HepG2 (cell line): Measurements from ENCODE around the gene RBM27. TPM values are rescaled to one million over a fixed set of nuclear protein-coding genes. Genes with fewer than 3 reads are reported as not detected.
"Not testable (repeated sequence)": the region's sequence is repeated elsewhere in the genome, so short reads cannot be mapped to it uniquely, and the experiment has no call there.

Source experiments
- ATAC-seq: fragments of 200-7000 bp; cut with Tn5 transposase; 3 replicates; pipeline ENCODE4 v1.9.1; 2020; ENCODE audit warnings: mild to moderate bottlenecking, moderate library complexity
- BruUV-seq: library from RNA; stranded (reverse); fragments of 400-500 nt; replicated peaks from 2 replicates; lab custom pipeline; 2021; lab: Mats Ljungman, UMichigan
- CTCF ChIA-PET: fragments of 300-600 bp; formaldehyde crosslinking; extraction: SDS; loops from one replicate; lab custom pipeline; 2021; ENCODE audit warnings: low total read pairs, inconsistent platforms, low intra/inter-chr PET ratio; lab: Yijun Ruan, JAX
- POLR2A ChIA-PET: fragments of 350-600 bp; sonication (Branson Sonifier 250); formaldehyde crosslinking; loops from one replicate; lab custom pipeline; 2020; ENCODE audit warnings: antibody characterized with exemption, inconsistent platforms; lab: Yijun Ruan, JAX
- DNase-seq: peaks from one replicate; pipeline ENCODE4 v3.0.0-alpha.2; 2015; ENCODE audit warnings: low spot score
- FAIRE-seq: peaks from 3 replicates; lab custom pipeline; 2011; peaks lifted over from hg19 to GRCh38; lab: Jason Lieb, UNC
- H2AFZ ChIP-seq: one replicate; pipeline ENCODE4 v1.6.1; 2011; ENCODE audit warnings: low read length, inconsistent platforms
- H3K27ac ChIP-seq: fragments of 300-600 bp; 3 replicates; pipeline ENCODE4 v1.8.0; 2011; ENCODE audit warnings: mixed run types, mild to moderate bottlenecking, mixed read lengths, low read length, inconsistent platforms; ENCODE audit not compliant: insufficient read depth; ENCODE audit errors: extremely low read length
- H3K27me3 ChIP-seq, 2 experiments: fragments of 200-600 bp in 1 of 2; 2 replicates in 1 of 2; 3 replicates in 1 of 2; pipeline versions ENCODE4 v1.6.0 to v1.8.0; 2011; ENCODE audit warnings: low read length in 2 of 2, mild to moderate bottlenecking in 2 of 2, moderate library complexity in 2 of 2, inconsistent platforms in 1 of 2; ENCODE audit not compliant: insufficient read depth in 2 of 2, control insufficient read depth in 1 of 2
- H3K36me3 ChIP-seq, 2 experiments: fragments of 200-600 bp in 1 of 2; replicated peaks in 1 of 2; 2 replicates in 1 of 2; 3 replicates in 1 of 2; pipeline versions ENCODE4 v1.5.1 to v1.8.0; 2011; ENCODE audit warnings: low read length in 2 of 2, inconsistent platforms in 1 of 2; ENCODE audit not compliant: insufficient read depth in 2 of 2, control insufficient read depth in 1 of 2
- H3K4me1 ChIP-seq: 2 replicates; pipeline ENCODE4 v1.5.1; 2012; ENCODE audit warnings: low read length, inconsistent platforms; ENCODE audit not compliant: insufficient read depth
- H3K4me2 ChIP-seq: 2 replicates; pipeline ENCODE4 v1.6.0; 2011; ENCODE audit warnings: low read depth, low read length, inconsistent platforms
- H3K4me3 ChIP-seq, 3 experiments: fragments of 200-600 bp in 1 of 3; sonication (generic), shearing (Covaris generic) in 1 of 3; replicated peaks in 1 of 3; 2 replicates each; pipeline ENCODE4 v1.5.1; 2011 to 2016; ENCODE audit warnings: low read length in 3 of 3, inconsistent platforms in 2 of 3, low read depth in 2 of 3, mild to moderate bottlenecking in 2 of 3, control low read depth in 1 of 3, mixed read lengths in 1 of 3; ENCODE audit not compliant: insufficient read depth in 1 of 3
- H3K79me2 ChIP-seq: one replicate; pipeline ENCODE4 v1.6.1; 2011; ENCODE audit warnings: low read length, inconsistent platforms; ENCODE audit not compliant: insufficient read depth
- H3K9ac ChIP-seq: 2 replicates; pipeline ENCODE4 v1.6.0; 2011; ENCODE audit warnings: mild to moderate bottlenecking, low read depth, low read length, inconsistent platforms; ENCODE audit not compliant: insufficient read depth
- H3K9me3 ChIP-seq: 2 replicates; pipeline ENCODE4 v1.5.1; 2012; ENCODE audit warnings: mild to moderate bottlenecking, low read length
- H4K20me1 ChIP-seq: 2 replicates; pipeline ENCODE4 v1.6.0; 2011; ENCODE audit warnings: inconsistent platforms, mild to moderate bottlenecking, low read length, moderate library complexity; ENCODE audit not compliant: insufficient read depth
- KLF11 ChIP-seq: IDR thresholded peaks from 2 replicates; pipeline ENCODE4 v1.6.1; 2016; ENCODE audit warnings: missing compliant biosample characterization
- MAZ ChIP-seq, 2 experiments: sonication (generic) in 1 of 2; formaldehyde crosslinking in 1 of 2; IDR thresholded peaks; 2 replicates each; pipeline versions ENCODE4 v1.5.0 to v1.6.1; 2012 to 2020; ENCODE audit warnings: low read depth in 2 of 2, mild to moderate bottlenecking in 2 of 2, borderline replicate concordance in 1 of 2, improper control_type of control experiment in 1 of 2, low read length in 1 of 2, missing genetic modification reagents in 1 of 2, moderate library complexity in 1 of 2
- MXD4 ChIP-seq: IDR thresholded peaks from 2 replicates; pipeline ENCODE4 v1.6.1; 2016; ENCODE audit warnings: mild to moderate bottlenecking, missing biosample characterization, missing genetic modification reagents
- SP5 ChIP-seq: IDR thresholded peaks from 2 replicates; pipeline ENCODE4 v1.6.1; 2016; ENCODE audit warnings: low read depth, borderline replicate concordance
- ZNF709 ChIP-seq: sonication (generic); formaldehyde crosslinking; IDR thresholded peaks from 2 replicates; pipeline ENCODE4 v1.5.0; 2020; ENCODE audit warnings: mild to moderate bottlenecking, missing genetic modification reagents
- ZNF839 ChIP-seq: sonication (generic); formaldehyde crosslinking; IDR thresholded peaks from 2 replicates; pipeline ENCODE4 v1.4.0; 2020; ENCODE audit warnings: missing genetic modification reagents, mild to moderate bottlenecking, borderline replicate concordance
- ZNF883 ChIP-seq: sonication (generic); formaldehyde crosslinking; IDR thresholded peaks from 2 replicates; pipeline ENCODE4 v1.5.1; 2020; ENCODE audit warnings: mild to moderate bottlenecking, missing genetic modification reagents; ENCODE audit errors: not compliant biosample characterization
- WGBS: methylation state at CpG from one replicate; pipeline ENCODE4 v1.1.6; 2017; ENCODE audit warnings: low lambda C conversion rate; 5-methylcytosine and 5-hydroxymethylcytosine counted together
- in situ Hi-C: cut with HindIII; loops from 2 replicates; pipeline ENCODE4 v1.10.0; 2017; ENCODE audit warnings: low pct_unique_long_range_greater_than_20kb; ENCODE audit not compliant: extremely low pct_ligation_motif_present
- intact Hi-C: fragments of 100-400 bp; cut with micrococcal nuclease; formaldehyde crosslinking; loops from one replicate; pipeline ENCODE4 v1.10.0; 2022; ENCODE audit not compliant: unreplicated experiment
- polyA plus RNA-seq, 8 experiments: library from polyadenylated mRNA; depleted of rRNA in 3 of 8; stranded (reverse) in 7 of 8; unstranded in 1 of 8; fragments of >200 nt; fragmentation: Illumina TruSeq in 4 of 8; extraction: Trizol in 4 of 8; gene quantifications; 2 replicates each; pipeline versions ENCODE4 v1.2.1 to v1.2.3, GENCODE V29; 2011 to 2016; ENCODE audit warnings: low read depth in 4 of 8, missing spikeins in 1 of 8, mixed read lengths in 1 of 8; ENCODE audit not compliant: insufficient read depth in 1 of 8
- total RNA-seq, 5 experiments: library from RNA; depleted of rRNA; stranded (reverse); fragments of >200 nt; fragmentation: Illumina TruSeq; extraction: Trizol; gene quantifications; 2 replicates each; pipeline ENCODE4 v1.2.3, GENCODE V29; 2016; ENCODE audit warnings: low read depth in 1 of 5
- TF ChIP-seq, protein P1 (sequence below): sonication (generic); formaldehyde crosslinking; IDR thresholded peaks from 2 replicates; pipeline ENCODE4 v1.5.0; 2020; ENCODE audit warnings: mild to moderate bottlenecking, missing genetic modification reagents, moderate library complexity
- TF ChIP-seq, protein P2 (sequence below), 2 experiments: sonication (generic) in 1 of 2; formaldehyde crosslinking in 1 of 2; IDR thresholded peaks; 2 replicates each; pipeline versions ENCODE4 v1.4.0 to v1.6.1; 2016 to 2020; ENCODE audit warnings: borderline replicate concordance in 1 of 2, low read depth in 1 of 2, mild to moderate bottlenecking in 1 of 2, missing genetic modification reagents in 1 of 2

RBM27 gene
- total and polyA plus RNA-seq, 2 of the 13 experiments (the other 11 are each of a cell fraction or from before 2014, with no cell fraction given), result 12.9 to 23.4 TPM

- TF ChIP-seq ZNF883 (CRISPR knock-in tag) (no peak), ZNF709 (CRISPR knock-in tag) (no peak)
Observed at GRCh38 chr5:146169076-146169475, 34.3 kb upstream of the RBM27 start (continued).

DNA sequence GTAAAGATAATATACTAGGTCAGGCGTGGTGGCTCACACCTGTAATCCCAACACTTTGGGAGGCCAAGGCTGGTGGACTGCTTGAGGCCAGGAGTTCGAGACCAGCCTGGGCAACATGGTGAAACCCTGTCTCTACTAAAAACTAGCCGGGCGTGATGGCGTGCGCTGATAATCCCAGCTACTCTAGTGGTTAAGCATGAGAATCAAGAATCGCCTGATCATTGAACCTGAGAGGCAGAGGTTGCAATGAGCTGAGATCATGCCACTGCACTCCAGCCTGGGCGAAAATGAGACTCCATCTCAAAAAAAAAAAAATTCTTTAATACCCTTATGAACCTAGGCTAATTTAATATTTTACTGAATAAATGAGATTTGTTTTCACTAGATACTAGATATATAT, 30.4 kb upstream of the RBM27 start:
- H3K27ac ChIP-seq, POLR2A ChIA-PET, ATAC-seq, H3K9me3 ChIP-seq, FAIRE-seq, BruUV-seq, CTCF ChIA-PET, DNase-seq, H3K27me3 ChIP-seq, H3K4me2 ChIP-seq, in situ Hi-C loops, H3K9ac ChIP-seq, intact Hi-C loops, H3K4me3 ChIP-seq, H3K79me2 ChIP-seq, H2AFZ ChIP-seq, H4K20me1 ChIP-seq: not testable (repeated sequence)
- H3K36me3 ChIP-seq, result peaks cover 3 to 36% of the 10 kb centered on the region in 2 experiments; a peak in 4 of 5 replicates
- peaks cover 23% of the 10 kb centered on the region for H3K4me1 ChIP-seq
- WGBS, result 92% methylated on average over 8 of the region's 8 CpGs

- CTCF ChIA-PET, result no interaction called here
- intact Hi-C loops, result no loop called here
- WGBS, result 97% methylated on average over 3 of the region's 3 CpGs
Observed at GRCh38 chr5:146173597-146173996, 29.8 kb upstream of the RBM27 start.

More at GRCh38 chr5:146173597-146173996, 29.8 kb upstream of the RBM27 start:
- Histone ChIP-seq H3K4me2 (no peak overlapping the region), H2AFZ (no peak overlapping the region), H4K20me1 (no peaks in the 10 kb centered on the region), H3K79me2 (no peaks in the 10 kb centered on the region), H3K9me3 (no peaks in the 10 kb centered on the region), H3K36me3 (peaks cover 3 to 32% of the 10 kb centered on the region in 2 experiments; a peak in 4 of 5 replicates), H3K27me3 (no peaks in the 10 kb centered on the region), H3K4me1 (peaks cover 23% of the 10 kb centered on the region), H3K27ac (no peak overlapping the region), H3K9ac (no peak overlapping the region), H3K4me3 (no peak overlapping the region)
- ATAC-seq (no peak), DNase-seq (no peak), FAIRE-seq (no peak)
- TF ChIP-seq, protein P1, sequence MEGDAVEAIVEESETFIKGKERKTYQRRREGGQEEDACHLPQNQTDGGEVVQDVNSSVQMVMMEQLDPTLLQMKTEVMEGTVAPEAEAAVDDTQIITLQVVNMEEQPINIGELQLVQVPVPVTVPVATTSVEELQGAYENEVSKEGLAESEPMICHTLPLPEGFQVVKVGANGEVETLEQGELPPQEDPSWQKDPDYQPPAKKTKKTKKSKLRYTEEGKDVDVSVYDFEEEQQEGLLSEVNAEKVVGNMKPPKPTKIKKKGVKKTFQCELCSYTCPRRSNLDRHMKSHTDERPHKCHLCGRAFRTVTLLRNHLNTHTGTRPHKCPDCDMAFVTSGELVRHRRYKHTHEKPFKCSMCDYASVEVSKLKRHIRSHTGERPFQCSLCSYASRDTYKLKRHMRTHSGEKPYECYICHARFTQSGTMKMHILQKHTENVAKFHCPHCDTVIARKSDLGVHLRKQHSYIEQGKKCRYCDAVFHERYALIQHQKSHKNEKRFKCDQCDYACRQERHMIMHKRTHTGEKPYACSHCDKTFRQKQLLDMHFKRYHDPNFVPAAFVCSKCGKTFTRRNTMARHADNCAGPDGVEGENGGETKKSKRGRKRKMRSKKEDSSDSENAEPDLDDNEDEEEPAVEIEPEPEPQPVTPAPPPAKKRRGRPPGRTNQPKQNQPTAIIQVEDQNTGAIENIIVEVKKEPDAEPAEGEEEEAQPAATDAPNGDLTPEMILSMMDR (CRISPR knock-in tag), result no peak
- TF ChIP-seq SP5 (CRISPR knock-in tag) (no peak), KLF11 (CRISPR knock-in tag) (no peak), MXD4 (CRISPR knock-in tag) (no peak), ZNF839 (CRISPR knock-in tag) (no peak), MAZ (IDR thresholded peaks at IDR 0.05; ENCODE audit: borderline replicate concordance, low read depth, low read length) (no peak), MAZ (CRISPR knock-in tag; IDR thresholded peaks at IDR 0.05; ENCODE audit: low read depth) (no peak)
- TF ChIP-seq, protein P2, sequence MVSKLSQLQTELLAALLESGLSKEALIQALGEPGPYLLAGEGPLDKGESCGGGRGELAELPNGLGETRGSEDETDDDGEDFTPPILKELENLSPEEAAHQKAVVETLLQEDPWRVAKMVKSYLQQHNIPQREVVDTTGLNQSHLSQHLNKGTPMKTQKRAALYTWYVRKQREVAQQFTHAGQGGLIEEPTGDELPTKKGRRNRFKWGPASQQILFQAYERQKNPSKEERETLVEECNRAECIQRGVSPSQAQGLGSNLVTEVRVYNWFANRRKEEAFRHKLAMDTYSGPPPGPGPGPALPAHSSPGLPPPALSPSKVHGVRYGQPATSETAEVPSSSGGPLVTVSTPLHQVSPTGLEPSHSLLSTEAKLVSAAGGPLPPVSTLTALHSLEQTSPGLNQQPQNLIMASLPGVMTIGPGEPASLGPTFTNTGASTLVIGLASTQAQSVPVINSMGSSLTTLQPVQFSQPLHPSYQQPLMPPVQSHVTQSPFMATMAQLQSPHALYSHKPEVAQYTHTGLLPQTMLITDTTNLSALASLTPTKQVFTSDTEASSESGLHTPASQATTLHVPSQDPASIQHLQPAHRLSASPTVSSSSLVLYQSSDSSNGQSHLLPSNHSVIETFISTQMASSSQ (IDR thresholded peaks at IDR 0.05; ENCODE audit: low read depth), result no peak
- TF ChIP-seq, protein P2 (CRISPR knock-in tag; IDR thresholded peaks at IDR 0.05; ENCODE audit: borderline replicate concordance), result no peak
- POLR2A ChIA-PET, result interaction anchor here (0.6 kb wide), 1 partner anchor 317 kb away, joined by 3 read pairs; no protein-coding TSS in a partner anchor
- no TSS peak for BruUV-seq
- in situ Hi-C loops, result no loop called here
